ENCODE data around the gene ADGRD1. TPM values are rescaled to one million over a fixed set of nuclear protein-coding genes. Genes with fewer than 3 reads are reported as not detected.

Gene ADGRD1
- total RNA-seq, 1 donor from 2014 or later: 8.4 TPM

DNA sequence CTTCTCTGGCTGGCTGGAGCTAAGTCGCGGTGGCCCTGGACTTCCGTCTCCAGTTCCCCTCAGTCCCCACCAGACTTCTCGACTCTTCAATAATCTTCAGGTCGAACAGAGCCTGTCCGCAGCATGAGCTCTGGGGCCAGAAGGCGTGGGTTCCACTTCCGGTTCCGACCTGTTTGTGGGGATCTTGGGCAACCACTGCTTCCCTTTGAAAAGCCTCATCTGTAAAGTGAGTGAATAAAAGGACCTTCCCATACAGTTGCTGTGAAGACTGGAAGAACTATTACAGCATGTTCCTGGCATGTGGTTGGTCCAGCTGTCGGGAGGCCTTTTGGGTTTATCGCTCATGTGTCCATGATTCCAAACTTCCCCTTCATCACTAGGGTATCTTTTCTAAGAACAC, 19.4 kb downstream of the ADGRD1 start:
- Mint-ChIP-seq H3K9me3 (no peaks in the 10 kb centered on the region), H3K4me1 (ENCODE audit: low read depth) (no peaks in the 10 kb centered on the region), H3K27ac (no peak overlapping the region), H3K36me3 (ENCODE audit: low read depth) (no peaks in the 10 kb centered on the region), H3K4me3 (ENCODE audit: low read depth) (no peak overlapping the region), H3K27me3 (ENCODE audit: low read depth) (peaks cover 2% of the 10 kb centered on the region)
- intact Hi-C loops (cut with micrococcal nuclease): no loop called here
- DNase-seq (ENCODE audit: low spot score): no peak

DNA sequence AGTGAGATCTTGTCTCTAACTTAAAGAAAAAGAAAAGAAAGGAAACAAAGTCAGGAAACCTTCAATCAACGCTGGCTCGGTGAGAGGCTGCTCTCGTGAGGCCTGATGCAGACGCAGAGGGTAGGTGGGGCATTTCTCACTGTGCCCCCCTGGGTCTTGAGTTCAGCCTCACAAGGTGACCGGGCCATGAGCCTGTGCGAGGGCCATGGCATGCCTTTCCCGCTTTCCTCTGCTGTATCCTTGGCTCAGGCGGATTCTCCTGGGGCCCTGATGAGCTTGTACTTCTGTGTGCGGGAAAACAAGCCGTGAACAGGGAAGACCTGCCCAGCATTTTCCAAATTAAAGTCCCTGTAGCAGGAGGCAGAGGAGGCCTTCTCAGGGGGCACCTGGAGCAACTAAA, 20.2 kb downstream of the ADGRD1 start:
- no peaks in the 10 kb centered on the region for H3K4me1 Mint-ChIP-seq (ENCODE audit: low read depth)
- H3K27ac Mint-ChIP-seq: no peak overlapping the region
- H3K4me3 Mint-ChIP-seq (ENCODE audit: low read depth): no peak overlapping the region
- H3K9me3 Mint-ChIP-seq: no peaks in the 10 kb centered on the region
- no peaks in the 10 kb centered on the region for H3K36me3 Mint-ChIP-seq (ENCODE audit: low read depth)
- no peak for DNase-seq (ENCODE audit: low spot score)
- intact Hi-C loops (cut with micrococcal nuclease): no loop called here
- peaks cover under 1% of the 10 kb centered on the region for H3K27me3 Mint-ChIP-seq (ENCODE audit: low read depth)

DNA sequence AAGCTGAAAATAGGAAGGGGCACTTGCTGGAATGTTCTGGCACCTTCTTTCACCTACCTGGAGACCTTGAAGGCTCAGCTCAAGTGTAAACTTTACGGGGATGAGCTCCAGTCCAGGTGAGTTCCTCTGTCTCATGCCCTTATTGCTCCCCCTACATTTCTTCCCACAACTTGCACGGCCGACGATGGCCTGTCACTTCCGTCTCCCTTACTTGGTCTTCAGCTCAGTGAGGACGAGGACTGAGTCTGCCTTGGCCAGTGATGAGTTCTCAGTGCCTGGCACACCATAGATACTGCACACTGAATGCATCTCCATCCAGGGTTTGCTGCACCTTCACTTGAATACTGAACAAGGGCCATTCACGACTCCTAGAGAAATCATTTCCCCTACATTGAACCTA, 21.4 kb downstream of the ADGRD1 start:
- Mint-ChIP-seq H3K27ac (no peak overlapping the region), H3K36me3 (ENCODE audit: low read depth) (no peaks in the 10 kb centered on the region), H3K4me3 (ENCODE audit: low read depth) (no peak overlapping the region), H3K9me3 (no peaks in the 10 kb centered on the region), H3K27me3 (ENCODE audit: low read depth) (no peaks in the 10 kb centered on the region), H3K4me1 (ENCODE audit: low read depth) (no peaks in the 10 kb centered on the region)
- no peak for DNase-seq (ENCODE audit: low spot score)
- intact Hi-C loops (cut with micrococcal nuclease): no loop called here

DNA sequence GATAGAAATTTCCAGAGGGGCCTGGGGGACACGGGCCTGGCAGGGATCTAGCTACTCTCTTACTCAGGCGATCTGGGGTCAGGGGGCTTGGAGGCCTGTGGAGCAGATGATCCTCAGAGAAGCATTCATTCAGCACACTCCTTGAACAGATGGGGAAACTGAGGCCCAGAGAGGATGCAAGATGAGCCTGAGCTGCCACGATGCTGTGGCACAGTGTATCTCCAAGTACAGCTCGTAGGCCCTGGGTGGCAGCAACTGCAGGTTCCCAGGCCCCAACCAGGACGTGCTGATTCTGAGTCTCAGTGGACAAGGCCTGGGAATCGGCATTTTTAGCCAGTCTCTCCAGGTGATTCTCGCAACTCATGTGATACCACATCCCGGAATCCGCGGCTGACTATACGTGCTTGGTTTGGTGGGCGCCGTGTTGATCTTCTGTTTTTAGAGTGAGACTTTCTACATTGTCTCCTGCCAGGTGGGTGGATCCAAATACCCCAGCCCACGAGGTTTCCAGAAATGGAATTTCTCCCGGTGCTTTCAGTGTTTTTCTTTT, 22.5 kb downstream of the ADGRD1 start:
- H3K36me3 Mint-ChIP-seq (ENCODE audit: low read depth): no peaks in the 10 kb centered on the region
- intact Hi-C loops (cut with micrococcal nuclease): no loop called here
- no peak overlapping the region for H3K27ac Mint-ChIP-seq
- H3K9me3 Mint-ChIP-seq: no peaks in the 10 kb centered on the region
- H3K4me1 Mint-ChIP-seq (ENCODE audit: low read depth): no peaks in the 10 kb centered on the region
- no peak overlapping the region for H3K4me3 Mint-ChIP-seq (ENCODE audit: low read depth)
- no peak for DNase-seq (ENCODE audit: low spot score)
- peaks cover 4% of the 10 kb centered on the region for H3K27me3 Mint-ChIP-seq (ENCODE audit: low read depth)

GRCh38 chr12:130977046-130977742, 23.5 kb downstream of the ADGRD1 start:
- H3K36me3 Mint-ChIP-seq (ENCODE audit: low read depth): no peaks in the 10 kb centered on the region
- DNase-seq (ENCODE audit: low spot score): no peak
- H3K27me3 Mint-ChIP-seq (ENCODE audit: low read depth): peaks cover 5% of the 10 kb centered on the region
- no peak overlapping the region for H3K4me3 Mint-ChIP-seq (ENCODE audit: low read depth)
- H3K27ac Mint-ChIP-seq: no peak overlapping the region
- H3K9me3 Mint-ChIP-seq: no peaks in the 10 kb centered on the region
- H3K4me1 Mint-ChIP-seq (ENCODE audit: low read depth): no peaks in the 10 kb centered on the region
- intact Hi-C loops (cut with micrococcal nuclease): no loop called here

DNA sequence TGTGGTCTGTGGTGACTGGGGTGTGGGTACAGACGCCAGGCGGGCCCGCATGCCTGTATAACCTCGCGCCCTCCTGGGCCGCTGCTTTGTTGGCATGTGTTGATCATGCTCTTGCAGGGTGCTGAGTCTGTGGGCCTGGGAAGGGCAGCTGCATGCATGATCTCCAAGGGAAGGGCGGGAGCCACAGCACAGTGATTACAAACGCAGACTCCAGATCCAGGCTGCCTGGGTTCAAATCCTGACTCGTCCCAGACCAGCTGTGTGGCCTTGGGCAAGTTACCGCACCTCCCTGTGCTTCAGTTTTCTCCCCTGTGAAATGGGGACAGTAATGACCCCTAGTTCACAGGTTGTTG, 24.0 kb downstream of the ADGRD1 start:
- intact Hi-C loops (cut with micrococcal nuclease): no loop called here
- Mint-ChIP-seq H3K27me3 (ENCODE audit: low read depth) (peaks cover 5% of the 10 kb centered on the region), H3K4me1 (ENCODE audit: low read depth) (no peaks in the 10 kb centered on the region), H3K4me3 (ENCODE audit: low read depth) (no peak overlapping the region), H3K9me3 (no peaks in the 10 kb centered on the region), H3K27ac (no peak overlapping the region), H3K36me3 (ENCODE audit: low read depth) (no peaks in the 10 kb centered on the region)
- no peak for DNase-seq (ENCODE audit: low spot score)

DNA sequence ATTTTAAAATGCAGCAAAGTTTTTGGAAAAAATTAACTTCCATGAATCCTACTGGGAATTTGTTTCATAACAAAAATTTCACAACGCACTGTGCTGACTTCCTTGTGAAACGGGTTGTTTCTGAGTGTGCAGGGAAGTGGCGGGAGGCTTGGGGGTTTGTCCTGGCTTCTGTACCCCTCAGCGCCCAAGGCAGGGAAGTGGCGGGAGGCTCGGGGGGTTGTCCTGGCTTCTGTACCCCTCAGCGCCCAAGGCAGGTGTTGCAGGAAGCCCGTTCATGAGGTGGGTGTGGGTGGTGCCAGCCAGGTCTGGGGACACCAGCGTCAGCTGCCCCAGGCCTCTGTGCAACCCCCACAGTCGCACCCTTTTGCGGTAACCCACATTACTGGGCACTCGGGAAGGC, 25.1 kb downstream of the ADGRD1 start:
- H3K27ac Mint-ChIP-seq: no peak overlapping the region
- H3K4me1 Mint-ChIP-seq (ENCODE audit: low read depth): no peaks in the 10 kb centered on the region
- H3K27me3 Mint-ChIP-seq (ENCODE audit: low read depth): peaks cover 5% of the 10 kb centered on the region
- intact Hi-C loops (cut with micrococcal nuclease): no loop called here
- no peak for DNase-seq (ENCODE audit: low spot score)
- H3K9me3 Mint-ChIP-seq: no peaks in the 10 kb centered on the region
- H3K36me3 Mint-ChIP-seq (ENCODE audit: low read depth): no peaks in the 10 kb centered on the region
- H3K4me3 Mint-ChIP-seq (ENCODE audit: low read depth): no peak overlapping the region

DNA sequence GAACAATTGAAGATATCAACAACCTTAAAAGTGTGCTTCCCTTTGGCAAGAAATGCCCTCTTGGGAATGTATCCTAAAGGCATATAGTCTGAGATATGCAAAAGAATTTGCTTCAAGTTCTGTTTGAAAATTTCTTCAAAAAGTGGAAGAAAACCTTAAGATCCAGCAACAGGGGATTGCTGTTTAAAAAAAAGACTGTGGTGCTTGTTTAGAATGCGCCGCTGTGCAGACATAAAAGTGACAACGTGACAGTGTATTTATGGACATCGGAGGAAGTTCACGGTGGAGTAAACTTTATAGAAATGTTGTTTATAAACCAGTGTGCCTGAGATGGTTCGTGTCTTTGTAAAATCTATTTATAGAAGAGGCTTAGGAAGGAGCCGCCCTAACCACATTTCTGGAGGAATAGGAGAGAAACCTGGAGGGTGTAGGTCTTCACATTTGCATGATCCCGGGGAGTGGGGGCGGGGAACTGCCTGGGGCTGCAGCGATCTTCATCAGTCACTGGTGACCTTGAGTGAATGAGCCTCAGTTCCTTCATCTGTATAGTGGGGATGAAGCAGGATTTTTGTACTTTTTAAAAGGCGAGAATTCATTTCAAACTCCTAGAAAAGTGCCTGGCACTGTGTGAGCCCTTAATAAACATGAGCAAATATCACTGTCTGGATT, 27.5 kb downstream of the ADGRD1 start:
- no peaks in the 10 kb centered on the region for H3K9me3 Mint-ChIP-seq
- DNase-seq (ENCODE audit: low spot score): no peak
- peaks cover 11% of the 10 kb centered on the region for H3K27me3 Mint-ChIP-seq (ENCODE audit: low read depth)
- H3K4me3 Mint-ChIP-seq (ENCODE audit: low read depth): no peak overlapping the region
- no peaks in the 10 kb centered on the region for H3K4me1 Mint-ChIP-seq (ENCODE audit: low read depth)
- H3K36me3 Mint-ChIP-seq (ENCODE audit: low read depth): no peaks in the 10 kb centered on the region
- no peak overlapping the region for H3K27ac Mint-ChIP-seq
- intact Hi-C loops (cut with micrococcal nuclease): no loop called here

GRCh38 chr12:130981911-130982310, 28.2 kb downstream of the ADGRD1 start:
- Mint-ChIP-seq H3K36me3 (ENCODE audit: low read depth) (no peaks in the 10 kb centered on the region), H3K27ac (no peak overlapping the region), H3K9me3 (no peaks in the 10 kb centered on the region), H3K4me3 (ENCODE audit: low read depth) (no peak overlapping the region), H3K27me3 (ENCODE audit: low read depth) (peaks cover 11% of the 10 kb centered on the region), H3K4me1 (ENCODE audit: low read depth) (no peaks in the 10 kb centered on the region)
- intact Hi-C loops (cut with micrococcal nuclease): no loop called here
- no peak for DNase-seq (ENCODE audit: low spot score)

GRCh38 chr12:130982565-130983225, 29.0 kb downstream of the ADGRD1 start:
- Mint-ChIP-seq H3K9me3 (no peaks in the 10 kb centered on the region), H3K27ac (no peak overlapping the region), H3K27me3 (ENCODE audit: low read depth) (peaks cover 13% of the 10 kb centered on the region), H3K36me3 (ENCODE audit: low read depth) (no peaks in the 10 kb centered on the region), H3K4me1 (ENCODE audit: low read depth) (no peaks in the 10 kb centered on the region), H3K4me3 (ENCODE audit: low read depth) (no peak overlapping the region)
- intact Hi-C loops (cut with micrococcal nuclease): no loop called here
- no peak for DNase-seq (ENCODE audit: low spot score)

- no peaks in the 10 kb centered on the region for H3K4me1 Mint-ChIP-seq (ENCODE audit: low read depth)
- no peak overlapping the region for H3K4me3 Mint-ChIP-seq (ENCODE audit: low read depth)
- no peaks in the 10 kb centered on the region for H3K36me3 Mint-ChIP-seq (ENCODE audit: low read depth)
- no peak overlapping the region for H3K27ac Mint-ChIP-seq
- H3K27me3 Mint-ChIP-seq (ENCODE audit: low read depth): peaks cover 13% of the 10 kb centered on the region
- no peaks in the 10 kb centered on the region for H3K9me3 Mint-ChIP-seq
- DNase-seq (ENCODE audit: low spot score): no peak
- intact Hi-C loops (cut with micrococcal nuclease): no loop called here
These were observed 29.8 kb downstream of the ADGRD1 start for GRCh38 chr12:130983328-130984017.

DNA sequence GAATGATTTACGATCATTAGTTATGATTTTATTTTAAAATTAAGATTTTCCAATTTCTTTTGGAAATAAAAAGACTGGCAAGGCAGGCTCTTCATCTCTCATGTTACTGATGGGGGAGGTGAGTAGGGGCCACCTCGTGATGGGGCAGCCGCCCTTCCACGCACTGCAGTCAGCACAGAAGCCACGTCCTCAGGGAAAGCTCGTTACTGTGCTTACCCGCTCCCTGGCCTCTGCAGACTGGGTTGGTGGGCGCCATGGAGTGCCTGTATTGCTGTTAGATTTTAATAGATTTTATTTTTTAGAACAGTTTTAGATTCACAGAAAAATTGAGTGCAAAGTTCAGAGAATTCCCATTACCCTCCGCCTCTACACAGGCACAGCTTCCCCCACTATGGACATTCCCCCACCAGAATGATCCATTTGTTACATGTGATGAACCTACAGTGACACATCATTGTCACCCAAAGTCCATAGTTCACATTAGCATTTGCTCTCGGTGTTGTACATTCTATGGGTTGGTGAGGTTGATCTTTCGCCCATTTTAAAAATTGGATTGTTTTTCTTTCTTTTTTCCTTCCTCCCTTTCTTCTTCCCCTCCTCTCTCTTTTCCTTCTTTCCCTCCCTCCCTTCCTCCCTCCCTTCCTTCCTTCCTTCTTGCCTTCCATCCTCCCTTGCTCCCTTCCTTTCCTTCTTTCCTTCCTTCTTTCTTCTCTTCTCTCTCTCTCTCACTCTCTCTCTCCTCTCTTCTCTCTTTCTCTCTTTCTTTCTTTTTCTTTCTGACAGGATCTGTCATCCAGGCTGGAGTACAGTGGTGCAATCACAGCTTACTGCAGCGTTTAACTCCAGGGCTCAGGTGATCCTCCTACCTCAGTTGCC, 30.7 kb downstream of the ADGRD1 start:
- Mint-ChIP-seq H3K4me3 (ENCODE audit: low read depth) (no peak overlapping the region), H3K27me3 (ENCODE audit: low read depth) (peaks cover 13% of the 10 kb centered on the region), H3K27ac (no peak overlapping the region), H3K36me3 (ENCODE audit: low read depth) (no peaks in the 10 kb centered on the region), H3K9me3 (no peaks in the 10 kb centered on the region), H3K4me1 (ENCODE audit: low read depth) (no peaks in the 10 kb centered on the region)
- intact Hi-C loops (cut with micrococcal nuclease): no loop called here
- DNase-seq (ENCODE audit: low spot score): no peak
